Measurements from ENCODE around the gene HDDC2. TPM values are rescaled to one million over a fixed set of nuclear protein-coding genes. Genes with fewer than 3 reads are reported as not detected.

Gene HDDC2
- total RNA-seq, 1 donor from 2014 or later = 55.4 TPM

DNA sequence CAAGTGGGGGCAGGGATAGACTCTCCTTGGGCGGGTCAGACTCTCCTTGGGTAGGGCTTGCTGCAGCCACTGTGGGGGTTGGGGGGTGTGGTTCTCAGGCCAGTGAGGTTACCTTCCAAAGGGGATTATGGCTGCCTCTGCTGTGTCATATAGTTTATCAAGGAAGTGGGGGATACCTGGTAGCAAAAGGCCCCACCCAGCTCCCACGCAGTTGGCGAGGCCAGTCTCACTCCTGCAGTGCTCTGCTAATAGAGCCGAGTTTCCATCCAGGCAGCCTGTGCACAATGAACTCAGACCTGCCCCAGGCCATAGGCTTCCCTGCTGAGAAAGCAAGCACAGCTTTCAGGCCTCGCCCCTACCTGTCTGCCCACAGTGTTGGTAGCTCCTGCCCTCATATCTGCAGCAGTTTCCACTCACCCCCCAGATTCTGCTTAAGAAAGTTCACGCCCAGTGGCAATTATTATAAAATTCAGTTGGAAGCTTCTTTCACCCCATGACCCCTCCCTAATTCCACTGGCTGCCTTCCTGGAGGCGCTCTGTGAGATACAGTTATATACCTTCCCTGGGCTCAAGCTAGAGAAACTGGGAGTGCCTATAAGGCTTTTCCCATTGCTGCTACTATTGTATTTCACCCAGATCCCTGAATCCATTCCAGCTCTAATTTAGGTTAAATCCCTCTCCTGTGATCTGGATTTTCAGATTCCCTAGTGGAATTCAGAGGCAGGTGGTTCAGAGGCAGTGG lies 56.1 kb downstream of the HDDC2 start:
- peaks cover 1% of the 10 kb centered on the region for H3K9me3 Mint-ChIP-seq (ENCODE audit: unreplicated experiment)
- TF ChIP-seq, protein P1, sequence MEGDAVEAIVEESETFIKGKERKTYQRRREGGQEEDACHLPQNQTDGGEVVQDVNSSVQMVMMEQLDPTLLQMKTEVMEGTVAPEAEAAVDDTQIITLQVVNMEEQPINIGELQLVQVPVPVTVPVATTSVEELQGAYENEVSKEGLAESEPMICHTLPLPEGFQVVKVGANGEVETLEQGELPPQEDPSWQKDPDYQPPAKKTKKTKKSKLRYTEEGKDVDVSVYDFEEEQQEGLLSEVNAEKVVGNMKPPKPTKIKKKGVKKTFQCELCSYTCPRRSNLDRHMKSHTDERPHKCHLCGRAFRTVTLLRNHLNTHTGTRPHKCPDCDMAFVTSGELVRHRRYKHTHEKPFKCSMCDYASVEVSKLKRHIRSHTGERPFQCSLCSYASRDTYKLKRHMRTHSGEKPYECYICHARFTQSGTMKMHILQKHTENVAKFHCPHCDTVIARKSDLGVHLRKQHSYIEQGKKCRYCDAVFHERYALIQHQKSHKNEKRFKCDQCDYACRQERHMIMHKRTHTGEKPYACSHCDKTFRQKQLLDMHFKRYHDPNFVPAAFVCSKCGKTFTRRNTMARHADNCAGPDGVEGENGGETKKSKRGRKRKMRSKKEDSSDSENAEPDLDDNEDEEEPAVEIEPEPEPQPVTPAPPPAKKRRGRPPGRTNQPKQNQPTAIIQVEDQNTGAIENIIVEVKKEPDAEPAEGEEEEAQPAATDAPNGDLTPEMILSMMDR (IDR thresholded peaks at IDR 0.05; ENCODE audit: partially characterized antibody, unreplicated experiment) = no peak
- no peaks in the 10 kb centered on the region for H3K27me3 Mint-ChIP-seq (ENCODE audit: unreplicated experiment)
- no peak overlapping the region for H3K27ac Mint-ChIP-seq (ENCODE audit: unreplicated experiment)
- peaks cover 9% of the 10 kb centered on the region for H3K4me1 Mint-ChIP-seq (ENCODE audit: low read depth, unreplicated experiment)
- DNase-seq = no peak
- no peak overlapping the region for H3K4me3 Mint-ChIP-seq (ENCODE audit: unreplicated experiment)
- peaks cover 14% of the 10 kb centered on the region for H3K36me3 Mint-ChIP-seq (ENCODE audit: unreplicated experiment)

DNA sequence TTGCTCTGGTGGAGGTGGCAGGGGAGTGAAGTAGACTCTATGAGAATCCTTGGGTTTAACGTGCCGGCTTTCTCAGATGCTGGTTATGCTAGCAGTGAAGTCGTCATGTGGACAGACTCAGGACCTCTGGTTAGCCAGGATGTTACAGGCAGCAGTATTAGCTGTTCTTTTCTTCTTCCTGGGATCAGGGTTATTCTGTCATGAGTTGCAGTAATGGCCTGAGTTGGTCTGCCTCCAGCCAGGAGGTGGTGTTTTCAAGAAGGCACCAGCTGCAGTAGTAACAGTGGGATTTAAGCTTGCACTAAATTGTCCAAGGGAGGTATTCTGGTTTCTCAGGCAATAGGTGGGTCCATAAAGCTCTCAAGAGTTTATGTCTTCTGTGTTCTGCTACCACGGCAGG lies 56.7 kb downstream of the HDDC2 start:
- Mint-ChIP-seq H3K36me3 (ENCODE audit: unreplicated experiment) (peaks cover 15% of the 10 kb centered on the region), H3K4me1 (ENCODE audit: low read depth, unreplicated experiment) (peaks cover 9% of the 10 kb centered on the region), H3K27ac (ENCODE audit: unreplicated experiment) (no peak overlapping the region), H3K27me3 (ENCODE audit: unreplicated experiment) (no peaks in the 10 kb centered on the region), H3K9me3 (ENCODE audit: unreplicated experiment) (peaks cover 1% of the 10 kb centered on the region), H3K4me3 (ENCODE audit: unreplicated experiment) (no peak overlapping the region)
- TF ChIP-seq, protein P1 (IDR thresholded peaks at IDR 0.05; ENCODE audit: partially characterized antibody, unreplicated experiment) = no peak
- DNase-seq = no peak

DNA sequence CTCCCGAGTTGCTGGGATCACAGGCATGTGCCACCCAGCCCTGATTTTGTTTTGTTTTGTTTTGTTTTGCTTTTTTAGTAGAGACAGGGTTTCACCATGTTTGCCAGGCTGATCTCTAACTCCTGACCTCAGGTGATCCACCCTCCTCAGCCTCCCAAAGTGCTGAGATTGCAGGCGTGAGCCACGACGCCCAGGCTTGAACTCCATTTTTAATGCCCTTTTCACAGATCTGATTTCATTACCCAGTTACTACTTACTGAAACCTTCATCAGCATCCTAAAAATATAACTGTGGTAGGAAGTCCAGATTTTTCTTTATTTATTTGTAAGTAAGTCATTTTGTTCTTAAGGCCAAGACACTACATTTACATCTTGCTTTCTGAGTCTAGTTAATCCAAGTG lies 64.0 kb downstream of the HDDC2 start:
- Mint-ChIP-seq H3K9me3 (ENCODE audit: unreplicated experiment) (no peaks in the 10 kb centered on the region), H3K4me3 (ENCODE audit: unreplicated experiment) (no peak overlapping the region), H3K4me1 (ENCODE audit: low read depth, unreplicated experiment) (no peaks in the 10 kb centered on the region), H3K27me3 (ENCODE audit: unreplicated experiment) (no peaks in the 10 kb centered on the region), H3K36me3 (ENCODE audit: unreplicated experiment) (peaks cover 8% of the 10 kb centered on the region), H3K27ac (ENCODE audit: unreplicated experiment) (no peak overlapping the region)
- no peak for DNase-seq
- TF ChIP-seq, protein P1 (IDR thresholded peaks at IDR 0.05; ENCODE audit: partially characterized antibody, unreplicated experiment) = no peak

DNA sequence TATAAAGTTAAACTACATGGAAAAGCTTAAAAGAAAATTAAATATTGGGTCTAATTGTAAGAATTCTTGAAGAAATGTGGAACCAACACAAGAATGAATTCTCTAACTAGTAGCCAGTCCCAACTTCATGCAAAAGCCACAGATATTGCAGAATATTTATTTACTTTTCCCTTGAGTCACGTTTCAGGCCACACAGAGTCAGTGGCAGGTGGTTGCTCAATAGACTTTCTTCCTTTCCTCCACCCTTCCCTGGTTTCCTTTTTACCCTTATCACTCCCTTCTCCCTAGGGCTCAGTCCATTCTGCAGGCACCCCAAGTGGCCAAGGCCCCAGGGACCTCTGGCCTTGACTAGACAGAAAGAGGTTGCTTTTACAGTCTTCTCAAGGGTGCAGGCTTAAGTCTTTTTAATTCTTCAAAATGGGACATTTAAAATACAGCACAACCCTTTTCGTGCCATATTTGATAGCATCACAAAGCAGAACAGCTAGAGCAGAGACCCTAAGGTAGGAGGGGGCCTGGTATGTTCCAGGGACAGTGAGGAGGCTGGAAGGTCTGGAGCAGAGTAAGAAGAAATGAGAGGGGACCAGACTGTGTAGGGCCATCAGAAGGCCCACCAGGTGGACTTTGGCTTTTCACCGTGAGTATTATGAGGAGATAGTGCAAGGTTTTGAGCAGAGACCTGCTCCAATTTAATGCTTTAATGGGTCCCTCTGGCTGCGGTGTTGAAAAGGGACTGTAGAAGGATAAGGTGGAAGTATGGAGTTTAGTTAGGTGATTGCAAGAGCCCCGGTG lies 65.0 kb downstream of the HDDC2 start:
- TF ChIP-seq, protein P1 (IDR thresholded peaks at IDR 0.05; ENCODE audit: partially characterized antibody, unreplicated experiment) = no peak
- Mint-ChIP-seq H3K9me3 (ENCODE audit: unreplicated experiment) (no peaks in the 10 kb centered on the region), H3K27ac (ENCODE audit: unreplicated experiment) (no peak overlapping the region), H3K4me1 (ENCODE audit: low read depth, unreplicated experiment) (no peaks in the 10 kb centered on the region), H3K4me3 (ENCODE audit: unreplicated experiment) (no peak overlapping the region), H3K36me3 (ENCODE audit: unreplicated experiment) (peaks cover 5% of the 10 kb centered on the region), H3K27me3 (ENCODE audit: unreplicated experiment) (no peaks in the 10 kb centered on the region)
- no peak for DNase-seq

DNA sequence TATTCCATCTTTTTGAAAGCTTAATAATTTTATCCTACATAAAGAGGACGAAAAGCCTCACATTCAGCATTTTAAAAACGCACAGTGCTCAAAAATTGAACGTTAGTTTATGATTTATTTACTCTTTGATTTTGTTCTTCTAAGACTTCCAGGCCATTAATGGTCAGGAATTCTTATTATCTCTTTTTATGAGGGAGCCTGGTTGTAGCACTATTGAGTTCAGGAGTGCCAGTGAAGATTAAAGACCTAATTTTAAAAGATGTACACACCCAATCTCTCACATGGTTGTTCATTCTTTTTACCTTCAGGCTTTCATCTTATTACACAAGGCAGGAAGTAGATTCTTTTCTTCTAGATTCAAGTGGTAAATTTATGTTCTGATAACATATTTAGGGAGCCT lies 68.6 kb downstream of the HDDC2 start:
- no peaks in the 10 kb centered on the region for H3K4me1 Mint-ChIP-seq (ENCODE audit: low read depth, unreplicated experiment)
- TF ChIP-seq, protein P1 (IDR thresholded peaks at IDR 0.05; ENCODE audit: partially characterized antibody, unreplicated experiment) = no peak
- no peak overlapping the region for H3K4me3 Mint-ChIP-seq (ENCODE audit: unreplicated experiment)
- no peak for DNase-seq
- no peaks in the 10 kb centered on the region for H3K27me3 Mint-ChIP-seq (ENCODE audit: unreplicated experiment)
- H3K27ac Mint-ChIP-seq (ENCODE audit: unreplicated experiment) = no peak overlapping the region
- H3K36me3 Mint-ChIP-seq (ENCODE audit: unreplicated experiment) = no peaks in the 10 kb centered on the region
- no peaks in the 10 kb centered on the region for H3K9me3 Mint-ChIP-seq (ENCODE audit: unreplicated experiment)
